ENCODE data around the gene VPS4A. TPM values are rescaled to one million over a fixed set of nuclear protein-coding genes. Genes with fewer than 3 reads are reported as not detected.
"Not testable (repeated sequence)": the region's sequence is repeated elsewhere in the genome, so short reads cannot be mapped to it uniquely, and the experiment has no call there.

Gene VPS4A
- total RNA-seq, 1 experiment from 2014 or later: 42.2 TPM

DNA sequence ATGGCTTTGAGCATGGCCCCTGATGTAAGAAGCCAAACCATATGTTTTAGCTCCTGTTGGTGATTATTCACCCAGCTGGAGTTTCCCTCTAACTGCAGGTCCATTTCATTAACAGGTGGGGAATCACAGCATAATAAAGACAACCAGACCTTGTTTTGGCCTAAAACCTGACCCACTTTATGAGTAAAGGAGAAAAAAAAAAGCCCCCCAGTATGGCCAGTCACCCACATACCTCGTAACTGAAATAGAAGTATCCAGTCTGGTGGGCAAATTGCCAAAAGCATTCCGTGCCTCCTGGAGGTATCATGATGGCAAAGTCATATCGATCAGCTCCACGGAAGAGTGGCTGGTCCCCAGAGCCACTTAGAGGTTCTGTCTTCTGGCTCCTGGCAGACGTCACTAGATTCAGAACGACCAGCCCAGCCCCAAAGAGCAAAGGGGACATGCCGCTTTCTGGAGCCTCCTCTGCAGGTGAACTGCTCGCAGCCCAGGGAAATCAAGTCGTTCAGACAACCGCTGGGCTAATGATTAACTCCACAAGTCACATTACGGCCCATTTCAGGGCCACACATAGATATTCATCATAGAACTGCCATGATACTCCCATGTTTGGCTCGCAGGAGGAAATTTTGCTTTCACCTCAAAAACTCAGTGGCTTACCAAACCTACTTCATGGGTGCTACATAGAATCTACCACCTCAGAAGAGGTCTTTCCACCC is 40.3 kb downstream of the VPS4A start, which contains the start of gene TMED6:
Gene TMED6 (minus strand): TSS at position 478 of the 719 bp plus-strand sequence. CDS start 33 bp downstream, at position 445.
- no peak within 1 kb of the TSS for H3K4me2 ChIP-seq (ENCODE audit: low read length)
- no peak within 1 kb of the TSS for H3K27ac ChIP-seq (ENCODE audit: low read depth, low read length)
- no peak within 1 kb of the TSS for H3K4me3 ChIP-seq (replicated peaks in 1 of 2; ENCODE audit: low read depth in 1 of 2, low read length in 2 of 2)
- no peaks in the 10 kb centered on the region for H3K9me3 ChIP-seq (ENCODE audit: control insufficient read depth in 1 of 2, insufficient read depth in 1 of 2, low read depth in 1 of 2, low read length in 2 of 2)
- H3K27me3 ChIP-seq (ENCODE audit: insufficient read depth, low read length): no peaks in the 10 kb centered on the region
- H2AFZ ChIP-seq (ENCODE audit: low read depth, low read length, poor library complexity, severe bottlenecking): no peak within 1 kb of the TSS
- H3K79me2 ChIP-seq (ENCODE audit: insufficient read depth, low read length): no peaks in the 10 kb centered on the region
- RAD21 ChIA-PET (ENCODE audit: low non-redundant PET in 1 of 2, low total read pairs in 2 of 2, uncharacterized antibody in 2 of 2, unreplicated experiment in 2 of 2): no interaction called here
- ATAC-seq (no peak), DNase-seq (ENCODE audit: low read depth, low spot score) (no peak)
- intact Hi-C loops (cut with micrococcal nuclease): no loop called here
- no peaks in the 10 kb centered on the region for H3K9me2 ChIP-seq (ENCODE audit: insufficient read depth)
- no peak within 1 kb of the TSS for H3K9ac ChIP-seq (ENCODE audit: low read length)
- BruUV-seq (replicated peaks): no TSS peak
- peaks cover 13 to 18% of the 10 kb centered on the region in 2 experiments; a peak in 2 of 4 replicates for H3K36me3 ChIP-seq (ENCODE audit: control insufficient read depth in 1 of 2, insufficient read depth in 2 of 2, low read length in 2 of 2)
- no peaks in the 10 kb centered on the region for H4K20me1 ChIP-seq (ENCODE audit: insufficient read depth)
- TF ChIP-seq POLR2A (IDR thresholded peaks at IDR 0.05; ENCODE audit: borderline replicate concordance, extremely low read depth, insufficient read depth, insufficient read length): no peak
- TF ChIP-seq, protein P1, sequence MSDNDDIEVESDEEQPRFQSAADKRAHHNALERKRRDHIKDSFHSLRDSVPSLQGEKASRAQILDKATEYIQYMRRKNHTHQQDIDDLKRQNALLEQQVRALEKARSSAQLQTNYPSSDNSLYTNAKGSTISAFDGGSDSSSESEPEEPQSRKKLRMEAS (IDR thresholded peaks at IDR 0.05): no peak
- TF ChIP-seq, protein P2, sequence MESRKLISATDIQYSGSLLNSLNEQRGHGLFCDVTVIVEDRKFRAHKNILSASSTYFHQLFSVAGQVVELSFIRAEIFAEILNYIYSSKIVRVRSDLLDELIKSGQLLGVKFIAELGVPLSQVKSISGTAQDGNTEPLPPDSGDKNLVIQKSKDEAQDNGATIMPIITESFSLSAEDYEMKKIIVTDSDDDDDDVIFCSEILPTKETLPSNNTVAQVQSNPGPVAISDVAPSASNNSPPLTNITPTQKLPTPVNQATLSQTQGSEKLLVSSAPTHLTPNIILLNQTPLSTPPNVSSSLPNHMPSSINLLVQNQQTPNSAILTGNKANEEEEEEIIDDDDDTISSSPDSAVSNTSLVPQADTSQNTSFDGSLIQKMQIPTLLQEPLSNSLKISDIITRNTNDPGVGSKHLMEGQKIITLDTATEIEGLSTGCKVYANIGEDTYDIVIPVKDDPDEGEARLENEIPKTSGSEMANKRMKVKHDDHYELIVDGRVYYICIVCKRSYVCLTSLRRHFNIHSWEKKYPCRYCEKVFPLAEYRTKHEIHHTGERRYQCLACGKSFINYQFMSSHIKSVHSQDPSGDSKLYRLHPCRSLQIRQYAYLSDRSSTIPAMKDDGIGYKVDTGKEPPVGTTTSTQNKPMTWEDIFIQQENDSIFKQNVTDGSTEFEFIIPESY (IDR thresholded peaks at IDR 0.05; ENCODE audit: extremely low read depth, insufficient replicate concordance, low read length): no peak
- no peak for TF ChIP-seq SIN3A (IDR thresholded peaks at IDR 0.05; ENCODE audit: low read depth)
- no peak for TF ChIP-seq EZH2 (IDR thresholded peaks at IDR 0.05)
- no peak for TF ChIP-seq ZNF274 (IDR thresholded peaks at IDR 0.05; ENCODE audit: low read depth, low read length)
- TF ChIP-seq, protein P3, sequence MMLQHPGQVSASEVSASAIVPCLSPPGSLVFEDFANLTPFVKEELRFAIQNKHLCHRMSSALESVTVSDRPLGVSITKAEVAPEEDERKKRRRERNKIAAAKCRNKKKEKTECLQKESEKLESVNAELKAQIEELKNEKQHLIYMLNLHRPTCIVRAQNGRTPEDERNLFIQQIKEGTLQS (IDR thresholded peaks at IDR 0.05): no peak
- TF ChIP-seq ELF1 (IDR thresholded peaks at IDR 0.05; ENCODE audit: borderline replicate concordance, low read depth): no peak
- TF ChIP-seq, protein P4, sequence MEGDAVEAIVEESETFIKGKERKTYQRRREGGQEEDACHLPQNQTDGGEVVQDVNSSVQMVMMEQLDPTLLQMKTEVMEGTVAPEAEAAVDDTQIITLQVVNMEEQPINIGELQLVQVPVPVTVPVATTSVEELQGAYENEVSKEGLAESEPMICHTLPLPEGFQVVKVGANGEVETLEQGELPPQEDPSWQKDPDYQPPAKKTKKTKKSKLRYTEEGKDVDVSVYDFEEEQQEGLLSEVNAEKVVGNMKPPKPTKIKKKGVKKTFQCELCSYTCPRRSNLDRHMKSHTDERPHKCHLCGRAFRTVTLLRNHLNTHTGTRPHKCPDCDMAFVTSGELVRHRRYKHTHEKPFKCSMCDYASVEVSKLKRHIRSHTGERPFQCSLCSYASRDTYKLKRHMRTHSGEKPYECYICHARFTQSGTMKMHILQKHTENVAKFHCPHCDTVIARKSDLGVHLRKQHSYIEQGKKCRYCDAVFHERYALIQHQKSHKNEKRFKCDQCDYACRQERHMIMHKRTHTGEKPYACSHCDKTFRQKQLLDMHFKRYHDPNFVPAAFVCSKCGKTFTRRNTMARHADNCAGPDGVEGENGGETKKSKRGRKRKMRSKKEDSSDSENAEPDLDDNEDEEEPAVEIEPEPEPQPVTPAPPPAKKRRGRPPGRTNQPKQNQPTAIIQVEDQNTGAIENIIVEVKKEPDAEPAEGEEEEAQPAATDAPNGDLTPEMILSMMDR (IDR thresholded peaks at IDR 0.05 in 2 of 3, conservative IDR thresholded peaks at IDR 0.05 in 1 of 3; ENCODE audit: borderline replicate concordance in 1 of 3, insufficient read depth in 1 of 3, low read depth in 2 of 3, low read length in 2 of 3): no peak
- no peak for TF ChIP-seq FOSL1 (IDR thresholded peaks at IDR 0.05; ENCODE audit: low read depth)
- TF ChIP-seq RAD21 (IDR thresholded peaks at IDR 0.05; ENCODE audit: low read depth): no peak
- no peak for TF ChIP-seq SP1 (IDR thresholded peaks at IDR 0.05; ENCODE audit: low read depth)
- no peak for TF ChIP-seq YY1 (IDR thresholded peaks at IDR 0.05; ENCODE audit: extremely low read depth, insufficient replicate concordance, low read depth, low read length)
- no peak for TF ChIP-seq EGR1 (IDR thresholded peaks at IDR 0.05; ENCODE audit: low read depth)
- CTCF ChIA-PET: no interaction called here
- H3K4me1 ChIP-seq (ENCODE audit: control insufficient read depth in 1 of 2, insufficient read depth in 2 of 2, low read length in 2 of 2): no peaks in the 10 kb centered on the region
- POLR2A ChIA-PET: no interaction called here

DNA sequence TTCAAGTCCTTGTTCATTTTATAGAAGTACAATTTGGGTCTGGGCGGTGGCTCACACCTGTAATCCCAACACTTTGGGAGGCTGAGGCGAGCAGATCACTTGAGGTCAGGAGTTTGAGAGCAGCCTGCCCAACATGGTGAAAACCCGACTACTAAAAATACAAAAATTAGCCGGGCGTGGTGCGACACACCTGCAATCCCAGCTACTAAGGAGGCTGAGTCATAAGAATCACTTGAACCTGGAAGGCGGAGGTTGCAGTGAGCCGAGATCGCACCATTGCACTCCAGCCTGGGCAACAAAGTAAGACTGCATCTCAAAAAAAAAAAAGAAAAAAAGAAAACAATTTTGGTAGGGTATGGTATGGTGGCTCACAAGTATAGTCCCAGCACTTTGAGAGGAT is 48.9 kb downstream of the VPS4A start:
- H3K4me2 ChIP-seq (ENCODE audit: low read length): peak overlapping the region; percentile 46
- H4K20me1 ChIP-seq (ENCODE audit: insufficient read depth); POLR2A ChIA-PET; H3K9ac ChIP-seq (ENCODE audit: low read length); H3K27me3 ChIP-seq (ENCODE audit: insufficient read depth, low read length); RAD21 ChIA-PET (ENCODE audit: low non-redundant PET in 1 of 2, low total read pairs in 2 of 2, uncharacterized antibody in 2 of 2, unreplicated experiment in 2 of 2); intact Hi-C loops (cut with micrococcal nuclease); BruUV-seq (replicated peaks); DNase-seq (ENCODE audit: low read depth, low spot score); H3K4me3 ChIP-seq (replicated peaks in 1 of 2; ENCODE audit: low read depth in 1 of 2, low read length in 2 of 2); CTCF ChIA-PET; H2AFZ ChIP-seq (ENCODE audit: low read depth, low read length, poor library complexity, severe bottlenecking); H3K9me3 ChIP-seq (ENCODE audit: control insufficient read depth in 1 of 2, insufficient read depth in 1 of 2, low read depth in 1 of 2, low read length in 2 of 2); H3K9me2 ChIP-seq (ENCODE audit: insufficient read depth): not testable (repeated sequence)
- peaks cover 13% of the 10 kb centered on the region for H3K79me2 ChIP-seq (ENCODE audit: insufficient read depth, low read length)
- H3K27ac ChIP-seq (ENCODE audit: low read depth, low read length): peak overlapping the region; percentile 40; the same call in 1 of the 2 replicates
- peaks cover 7 to 25% of the 10 kb centered on the region in 2 experiments for H3K4me1 ChIP-seq (ENCODE audit: control insufficient read depth in 1 of 2, insufficient read depth in 2 of 2, low read length in 2 of 2)
- H3K36me3 ChIP-seq (ENCODE audit: control insufficient read depth in 1 of 2, insufficient read depth in 2 of 2, low read length in 2 of 2): peaks cover 24 to 36% of the 10 kb centered on the region in 2 experiments; a peak in 2 of 4 replicates
- ATAC-seq: peak; percentile 52

All from HCT116 (cell line).